HepG2 (cell line): ENCODE measurements around the gene PLCL1. TPM values are rescaled to one million over a fixed set of nuclear protein-coding genes. Genes with fewer than 3 reads are reported as not detected.

Experiments
- ATAC-seq: fragments of 200-7000 bp; cut with Tn5 transposase; 3 replicates; pipeline ENCODE4 v1.9.1; 2020; ENCODE audit warnings: mild to moderate bottlenecking, moderate library complexity
- BruUV-seq: library from RNA; stranded (reverse); fragments of 400-500 nt; replicated peaks from 2 replicates; lab custom pipeline; 2021; lab: Mats Ljungman, UMichigan
- CTCF ChIA-PET: fragments of 300-600 bp; formaldehyde crosslinking; extraction: SDS; loops from one replicate; lab custom pipeline; 2021; ENCODE audit warnings: low total read pairs, inconsistent platforms, low intra/inter-chr PET ratio; lab: Yijun Ruan, JAX
- POLR2A ChIA-PET: fragments of 350-600 bp; sonication (Branson Sonifier 250); formaldehyde crosslinking; loops from one replicate; lab custom pipeline; 2020; ENCODE audit warnings: antibody characterized with exemption, inconsistent platforms; lab: Yijun Ruan, JAX
- DNase-seq: peaks from one replicate; pipeline ENCODE4 v3.0.0-alpha.2; 2015; ENCODE audit warnings: low spot score
- FAIRE-seq: peaks from 3 replicates; lab custom pipeline; 2011; peaks lifted over from hg19 to GRCh38; lab: Jason Lieb, UNC
- H2AFZ ChIP-seq: one replicate; pipeline ENCODE4 v1.6.1; 2011; ENCODE audit warnings: low read length, inconsistent platforms
- H3K27ac ChIP-seq: fragments of 300-600 bp; 3 replicates; pipeline ENCODE4 v1.8.0; 2011; ENCODE audit warnings: mixed run types, mild to moderate bottlenecking, mixed read lengths, low read length, inconsistent platforms; ENCODE audit not compliant: insufficient read depth; ENCODE audit errors: extremely low read length
- H3K27me3 ChIP-seq, 2 experiments: fragments of 200-600 bp in 1 of 2; 2 replicates in 1 of 2; 3 replicates in 1 of 2; pipeline versions ENCODE4 v1.6.0 to v1.8.0; 2011; ENCODE audit warnings: low read length in 2 of 2, mild to moderate bottlenecking in 2 of 2, moderate library complexity in 2 of 2, inconsistent platforms in 1 of 2; ENCODE audit not compliant: insufficient read depth in 2 of 2, control insufficient read depth in 1 of 2
- H3K36me3 ChIP-seq, 2 experiments: fragments of 200-600 bp in 1 of 2; replicated peaks in 1 of 2; 2 replicates in 1 of 2; 3 replicates in 1 of 2; pipeline versions ENCODE4 v1.5.1 to v1.8.0; 2011; ENCODE audit warnings: low read length in 2 of 2, inconsistent platforms in 1 of 2; ENCODE audit not compliant: insufficient read depth in 2 of 2, control insufficient read depth in 1 of 2
- H3K4me1 ChIP-seq: 2 replicates; pipeline ENCODE4 v1.5.1; 2012; ENCODE audit warnings: low read length, inconsistent platforms; ENCODE audit not compliant: insufficient read depth
- H3K4me2 ChIP-seq: 2 replicates; pipeline ENCODE4 v1.6.0; 2011; ENCODE audit warnings: low read depth, low read length, inconsistent platforms
- H3K4me3 ChIP-seq, 3 experiments: fragments of 200-600 bp in 1 of 3; sonication (generic), shearing (Covaris generic) in 1 of 3; replicated peaks in 1 of 3; 2 replicates each; pipeline ENCODE4 v1.5.1; 2011 to 2016; ENCODE audit warnings: low read length in 3 of 3, inconsistent platforms in 2 of 3, low read depth in 2 of 3, mild to moderate bottlenecking in 2 of 3, control low read depth in 1 of 3, mixed read lengths in 1 of 3; ENCODE audit not compliant: insufficient read depth in 1 of 3
- H3K79me2 ChIP-seq: one replicate; pipeline ENCODE4 v1.6.1; 2011; ENCODE audit warnings: low read length, inconsistent platforms; ENCODE audit not compliant: insufficient read depth
- H3K9ac ChIP-seq: 2 replicates; pipeline ENCODE4 v1.6.0; 2011; ENCODE audit warnings: mild to moderate bottlenecking, low read depth, low read length, inconsistent platforms; ENCODE audit not compliant: insufficient read depth
- H3K9me3 ChIP-seq: 2 replicates; pipeline ENCODE4 v1.5.1; 2012; ENCODE audit warnings: mild to moderate bottlenecking, low read length
- H4K20me1 ChIP-seq: 2 replicates; pipeline ENCODE4 v1.6.0; 2011; ENCODE audit warnings: inconsistent platforms, mild to moderate bottlenecking, low read length, moderate library complexity; ENCODE audit not compliant: insufficient read depth
- CEBPB ChIP-seq: IDR thresholded peaks from 2 replicates; pipeline ENCODE4 v1.6.1; 2011; ENCODE audit warnings: low read depth, low read length, improper control_type of control experiment, borderline replicate concordance
- HOXA7 ChIP-seq: sonication (generic); formaldehyde crosslinking; IDR thresholded peaks from 2 replicates; pipeline ENCODE4 v1.8.1; 2022; ENCODE audit warnings: mild to moderate bottlenecking, missing genetic modification reagents, moderate library complexity
- JUN ChIP-seq: sonication (generic); formaldehyde crosslinking; IDR thresholded peaks from 2 replicates; pipeline ENCODE4 v1.4.0; 2020; ENCODE audit warnings: mild to moderate bottlenecking, missing genetic modification reagents
- NFKBIZ ChIP-seq: IDR thresholded peaks from 2 replicates; pipeline ENCODE4 v1.6.1; 2018; ENCODE audit warnings: missing genetic modification reagents, missing compliant biosample characterization
- PLRG1 ChIP-seq: fragments of 450-650 bp; conservative IDR thresholded peaks from 2 replicates; pipeline ENCODE4 v1.6.1; 2016
- YY1 ChIP-seq: IDR thresholded peaks from 2 replicates; pipeline ENCODE4 v1.6.1; 2011; ENCODE audit warnings: low read length, low read depth, moderate library complexity, mild to moderate bottlenecking; ENCODE audit not compliant: insufficient read depth, insufficient replicate concordance
- ZBTB7A ChIP-seq: sonication (generic); formaldehyde crosslinking; IDR thresholded peaks from 2 replicates; pipeline ENCODE4 v1.8.0; 2022; ENCODE audit warnings: mild to moderate bottlenecking, missing genetic modification reagents
- ZNF253 ChIP-seq: sonication (generic); formaldehyde crosslinking; IDR thresholded peaks from 2 replicates; pipeline ENCODE4 v1.8.0; 2022; ENCODE audit warnings: mild to moderate bottlenecking, missing genetic modification reagents, borderline replicate concordance
- ZNF30 ChIP-seq: sonication (generic); formaldehyde crosslinking; IDR thresholded peaks from 2 replicates; pipeline ENCODE4 v1.5.0; 2020; ENCODE audit warnings: mild to moderate bottlenecking, missing genetic modification reagents
- in situ Hi-C: cut with HindIII; loops from 2 replicates; pipeline ENCODE4 v1.10.0; 2017; ENCODE audit warnings: low pct_unique_long_range_greater_than_20kb; ENCODE audit not compliant: extremely low pct_ligation_motif_present
- intact Hi-C: fragments of 100-400 bp; cut with micrococcal nuclease; formaldehyde crosslinking; loops from one replicate; pipeline ENCODE4 v1.10.0; 2022; ENCODE audit not compliant: unreplicated experiment
- polyA plus RNA-seq, 8 experiments: library from polyadenylated mRNA; depleted of rRNA in 3 of 8; stranded (reverse) in 7 of 8; unstranded in 1 of 8; fragments of >200 nt; fragmentation: Illumina TruSeq in 4 of 8; extraction: Trizol in 4 of 8; gene quantifications; 2 replicates each; pipeline versions ENCODE4 v1.2.1 to v1.2.3, GENCODE V29; 2011 to 2016; ENCODE audit warnings: low read depth in 4 of 8, missing spikeins in 1 of 8, mixed read lengths in 1 of 8; ENCODE audit not compliant: insufficient read depth in 1 of 8
- total RNA-seq, 5 experiments: library from RNA; depleted of rRNA; stranded (reverse); fragments of >200 nt; fragmentation: Illumina TruSeq; extraction: Trizol; gene quantifications; 2 replicates each; pipeline ENCODE4 v1.2.3, GENCODE V29; 2016; ENCODE audit warnings: low read depth in 1 of 5
- TF ChIP-seq, protein P1 (sequence below): sonication (generic); formaldehyde crosslinking; IDR thresholded peaks from 2 replicates; pipeline ENCODE4 v1.4.0; 2020; ENCODE audit warnings: mild to moderate bottlenecking, missing genetic modification reagents

The PLCL1 gene
- total and polyA plus RNA-seq, 2 of the 13 experiments (the other 11 are each of a cell fraction or from before 2014, with no cell fraction given), result not detected

- no peaks in the 10 kb centered on the region for H4K20me1 ChIP-seq
- no peaks in the 10 kb centered on the region for H3K27me3 ChIP-seq
- no peaks in the 10 kb centered on the region for H3K4me1 ChIP-seq
- DNase-seq, result no peak
- CTCF ChIA-PET, result no interaction called here
- H3K27ac ChIP-seq, result no peak overlapping the region
- no peak overlapping the region for H3K9ac ChIP-seq
- no peak overlapping the region for H2AFZ ChIP-seq
- TF ChIP-seq, protein P1, sequence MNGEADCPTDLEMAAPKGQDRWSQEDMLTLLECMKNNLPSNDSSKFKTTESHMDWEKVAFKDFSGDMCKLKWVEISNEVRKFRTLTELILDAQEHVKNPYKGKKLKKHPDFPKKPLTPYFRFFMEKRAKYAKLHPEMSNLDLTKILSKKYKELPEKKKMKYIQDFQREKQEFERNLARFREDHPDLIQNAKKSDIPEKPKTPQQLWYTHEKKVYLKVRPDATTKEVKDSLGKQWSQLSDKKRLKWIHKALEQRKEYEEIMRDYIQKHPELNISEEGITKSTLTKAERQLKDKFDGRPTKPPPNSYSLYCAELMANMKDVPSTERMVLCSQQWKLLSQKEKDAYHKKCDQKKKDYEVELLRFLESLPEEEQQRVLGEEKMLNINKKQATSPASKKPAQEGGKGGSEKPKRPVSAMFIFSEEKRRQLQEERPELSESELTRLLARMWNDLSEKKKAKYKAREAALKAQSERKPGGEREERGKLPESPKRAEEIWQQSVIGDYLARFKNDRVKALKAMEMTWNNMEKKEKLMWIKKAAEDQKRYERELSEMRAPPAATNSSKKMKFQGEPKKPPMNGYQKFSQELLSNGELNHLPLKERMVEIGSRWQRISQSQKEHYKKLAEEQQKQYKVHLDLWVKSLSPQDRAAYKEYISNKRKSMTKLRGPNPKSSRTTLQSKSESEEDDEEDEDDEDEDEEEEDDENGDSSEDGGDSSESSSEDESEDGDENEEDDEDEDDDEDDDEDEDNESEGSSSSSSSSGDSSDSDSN (CRISPR knock-in tag), result no peak
- TF ChIP-seq CEBPB (no peak), JUN (CRISPR knock-in tag) (no peak), PLRG1 (no peak), ZNF30 (no peak), NFKBIZ (no peak), HOXA7 (CRISPR knock-in tag) (no peak), ZNF253 (no peak), ZBTB7A (no peak), YY1 (no peak)
- TF ChIP-seq, all 625 proteins: peak for 0
- Histone ChIP-seq H3K4me2 (no peak overlapping the region), H3K4me3 (no peak overlapping the region), H3K36me3 (no peaks in the 10 kb centered on the region), H3K79me2 (no peaks in the 10 kb centered on the region), H3K9me3 (peaks cover 19% of the 10 kb centered on the region)
- POLR2A ChIA-PET, result no interaction called here
- no TSS peak for BruUV-seq
- in situ Hi-C loops, result no loop called here
- no peak for ATAC-seq
- intact Hi-C loops, result no loop called here
- no peak for FAIRE-seq
Measured at GRCh38 chr2:198157314-198157713, 352.9 kb downstream of the PLCL1 start.
